Neural cell (in vitro differentiated cells): ENCODE measurements around the gene ZNF507. TPM values are rescaled to one million over a fixed set of nuclear protein-coding genes. Genes with fewer than 3 reads are reported as not detected.

Experiments
- H2AFZ ChIP-seq: fragments of 200-600, 300-800 bp; sonication (generic), shearing (Covaris generic); 2 replicates; pipeline ENCODE4 v1.6.0; 2014; ENCODE audit warnings: low read depth, mild to moderate bottlenecking, antibody characterized with exemption, low read length, moderate library complexity
- H3F3A ChIP-seq: fragments of 200-600 bp; shearing (Covaris generic); 2 replicates; pipeline ENCODE4 v1.6.1; 2016; ENCODE audit warnings: mild to moderate bottlenecking, moderate library complexity, mixed read lengths, antibody characterized with exemption, low read length; ENCODE audit not compliant: insufficient read depth, poor library complexity, severe bottlenecking
- H3K27ac ChIP-seq: fragments of 200-600, 300-800 bp; sonication (generic), shearing (Covaris generic); 2 replicates; pipeline ENCODE4 v1.5.1; 2014; ENCODE audit warnings: mild to moderate bottlenecking, low read length, moderate library complexity
- H3K27me3 ChIP-seq: fragments of 300-800, 200-600 bp; sonication (generic), shearing (Covaris generic); 2 replicates; pipeline ENCODE4 v1.6.0; 2014; ENCODE audit warnings: mild to moderate bottlenecking, low read depth, low read length, moderate library complexity; ENCODE audit not compliant: insufficient read depth
- H3K36me3 ChIP-seq: fragments of 300-800, 200-600 bp; sonication (generic), shearing (Covaris generic); 2 replicates; pipeline ENCODE4 v1.5.1; 2014; ENCODE audit warnings: mild to moderate bottlenecking, antibody characterized with exemption, low read length, moderate library complexity; ENCODE audit not compliant: insufficient read depth
- H3K4me2 ChIP-seq: fragments of 300-800, 200-600 bp; sonication (generic), shearing (Covaris generic); 2 replicates; pipeline ENCODE4 v1.6.0; 2014; ENCODE audit warnings: mild to moderate bottlenecking, low read length
- H3K4me3 ChIP-seq: fragments of 300-800, 200-600 bp; sonication (generic), shearing (Covaris generic); 2 replicates; pipeline ENCODE4 v1.5.1; 2014; ENCODE audit warnings: mild to moderate bottlenecking, low read length, moderate library complexity
- H3K79me2 ChIP-seq: fragments of 200-600 bp; shearing (Covaris generic); replicated peaks from 2 replicates; pipeline ENCODE4 v1.6.0; 2014; ENCODE audit warnings: mild to moderate bottlenecking, low read length, moderate library complexity; ENCODE audit not compliant: insufficient read depth
- H3K9ac ChIP-seq: fragments of 300-800, 200-600 bp; sonication (generic), shearing (Covaris generic); 2 replicates; pipeline ENCODE4 v1.6.1; 2016; ENCODE audit warnings: mild to moderate bottlenecking, low read length, mixed read lengths
- H3K9me2 ChIP-seq: fragments of 200-600 bp; shearing (Covaris generic); 2 replicates; pipeline ENCODE4 v1.6.1; 2016; ENCODE audit warnings: mild to moderate bottlenecking, low read length, mixed read lengths; ENCODE audit not compliant: insufficient read depth
- H3K9me3 ChIP-seq: fragments of 200-600, 300-800 bp; sonication (generic), shearing (Covaris generic); 2 replicates; pipeline ENCODE4 v1.6.1; 2016; ENCODE audit warnings: mild to moderate bottlenecking, mixed run types, low read length, moderate library complexity, mixed read lengths
- H4K20me1 ChIP-seq: fragments of 200-600 bp; shearing (Covaris generic); 2 replicates; pipeline ENCODE4 v1.6.1; 2016; ENCODE audit warnings: mild to moderate bottlenecking, mixed run types; ENCODE audit not compliant: insufficient read depth
- CTCF ChIP-seq: fragments of 450-650 bp; IDR thresholded peaks from 2 replicates; pipeline ENCODE4 v1.5.1; 2014; ENCODE audit warnings: antibody characterized with exemption, mild to moderate bottlenecking, moderate library complexity; ENCODE audit not compliant: poor library complexity, severe bottlenecking
- EP300 ChIP-seq: fragments of 450-650 bp; conservative IDR thresholded peaks from 2 replicates; pipeline ENCODE4 v1.6.1; 2014; ENCODE audit warnings: antibody characterized with exemption, mild to moderate bottlenecking, moderate library complexity; ENCODE audit not compliant: poor library complexity, severe bottlenecking
- EZH2 ChIP-seq: fragments of 200-600, 300-800 bp; shearing (Covaris generic), sonication (generic); IDR thresholded peaks from 2 replicates; pipeline ENCODE4 v1.6.1; 2014; ENCODE audit warnings: antibody characterized with exemption, low read length, borderline replicate concordance, mild to moderate bottlenecking; ENCODE audit not compliant: insufficient read depth, poor library complexity, severe bottlenecking
- MXI1 ChIP-seq: fragments of 450-650 bp; conservative IDR thresholded peaks from 2 replicates; pipeline ENCODE4 v1.6.1; 2014; ENCODE audit warnings: antibody characterized with exemption, mild to moderate bottlenecking; ENCODE audit not compliant: poor library complexity, severe bottlenecking
- POLR2AphosphoS5 ChIP-seq: IDR thresholded peaks from 2 replicates; pipeline ENCODE4 v1.6.1; 2012
- RAD21 ChIP-seq: fragments of 450-650 bp; conservative IDR thresholded peaks from 2 replicates; pipeline ENCODE4 v1.6.1; 2014; ENCODE audit warnings: antibody characterized with exemption, mild to moderate bottlenecking, moderate library complexity
- REST ChIP-seq: IDR thresholded peaks from 2 replicates; pipeline ENCODE4 v1.6.1; 2012; ENCODE audit warnings: borderline replicate concordance
- SMC3 ChIP-seq: fragments of 450-650 bp; conservative IDR thresholded peaks from 2 replicates; pipeline ENCODE4 v1.6.1; 2014; ENCODE audit warnings: antibody characterized with exemption, mild to moderate bottlenecking, moderate library complexity; ENCODE audit not compliant: poor library complexity
- TAF1 ChIP-seq: IDR thresholded peaks from 2 replicates; pipeline ENCODE4 v1.6.1; 2012; ENCODE audit warnings: low read depth
- polyA plus RNA-seq: library from polyadenylated mRNA; depleted of rRNA; stranded (reverse); fragments of >200 nt; gene quantifications from 2 replicates; pipeline ENCODE4 v1.2.3, GENCODE V29; 2014

ZNF507 gene
- polyA plus RNA-seq, 1 donor from 2014 or later, result 9.9 TPM

GRCh38 chr19:32302778-32303177, 42.6 kb upstream of the ZNF507 start:
- Histone ChIP-seq H3K4me3 (no peak overlapping the region), H3K79me2 (no peaks in the 10 kb centered on the region), H3F3A (no peaks in the 10 kb centered on the region), H3K4me2 (no peak overlapping the region), H3K27ac (no peak overlapping the region), H4K20me1 (no peaks in the 10 kb centered on the region), H3K36me3 (no peaks in the 10 kb centered on the region), H3K9ac (no peak overlapping the region), H3K9me2 (no peaks in the 10 kb centered on the region), H2AFZ (no peak overlapping the region), H3K9me3 (peaks cover 4% of the 10 kb centered on the region), H3K27me3 (no peaks in the 10 kb centered on the region)
- no peak for TF ChIP-seq TAF1
- no peak for TF ChIP-seq MXI1
- no peak for TF ChIP-seq REST
- no peak for TF ChIP-seq POLR2AphosphoS5
- no peak for TF ChIP-seq SMC3
- TF ChIP-seq CTCF, result no peak
- TF ChIP-seq RAD21, result no peak
- no peak for TF ChIP-seq EP300
- TF ChIP-seq EZH2, result no peak

- Histone ChIP-seq H4K20me1 (no peaks in the 10 kb centered on the region), H3K9ac (no peak overlapping the region), H3K4me3 (no peak overlapping the region), H3K9me2 (no peaks in the 10 kb centered on the region), H3K9me3 (peaks cover 4% of the 10 kb centered on the region), H3K27me3 (no peaks in the 10 kb centered on the region), H3K4me2 (no peak overlapping the region), H3K36me3 (no peaks in the 10 kb centered on the region), H3K27ac (no peak overlapping the region), H3F3A (no peaks in the 10 kb centered on the region), H2AFZ (no peak overlapping the region), H3K79me2 (no peaks in the 10 kb centered on the region)
- TF ChIP-seq CTCF (no peak), RAD21 (no peak), REST (no peak), EZH2 (no peak), TAF1 (no peak), SMC3 (no peak), POLR2AphosphoS5 (no peak), EP300 (no peak), MXI1 (no peak)
Measured at GRCh38 chr19:32303193-32303592, 42.2 kb upstream of the ZNF507 start.
